K562 (cell line): Measurements from ENCODE around the gene LRRK1. TPM values are rescaled to one million over a fixed set of nuclear protein-coding genes. Genes with fewer than 3 reads are reported as not detected.

ENCODE experiments used
- ATAC-seq: fragments of 200-7000 bp; cut with Tn5 transposase; 3 replicates; pipeline ENCODE4 v1.9.1; 2020; ENCODE audit warnings: moderate library complexity
- BruUV-seq: library from RNA; stranded (reverse); fragments of 400-500 nt; replicated peaks from 2 replicates; lab custom pipeline; 2021; lab: Mats Ljungman, UMichigan
- CTCF ChIA-PET: fragments of 300-600 bp; formaldehyde crosslinking; extraction: SDS; loops from one replicate; lab custom pipeline; 2021; ENCODE audit warnings: low intra/inter-chr PET ratio; lab: Yijun Ruan, JAX
- POLR2A ChIA-PET: fragments of 300-600, 350-650 bp; sonication (Branson Sonifier 250); formaldehyde crosslinking; extraction: SDS; loops from one replicate; lab custom pipeline; 2021; ENCODE audit warnings: antibody characterized with exemption, inconsistent platforms; lab: Yijun Ruan, JAX
- DNase-seq, 4 experiments: peaks; one replicate each; pipeline versions ENCODE4 v3.0.0 to v3.0.0-alpha.2; 2011 to 2018; ENCODE audit warnings: low spot score in 3 of 4, mixed read lengths in 3 of 4; ENCODE audit errors: extremely low read depth in 1 of 4
- FAIRE-seq: peaks from 2 replicates; lab custom pipeline; 2011; peaks lifted over from hg19 to GRCh38; lab: Jason Lieb, UNC
- H2AFZ ChIP-seq: 2 replicates; pipeline ENCODE4 v1.6.0; 2011; ENCODE audit warnings: low read depth, low read length, control low read depth, inconsistent platforms
- H3K27ac ChIP-seq: fragments of 200-600 bp; 3 replicates; pipeline ENCODE4 v1.8.0; 2011; ENCODE audit warnings: low read depth, mild to moderate bottlenecking, control low read depth, inconsistent platforms, low read length, moderate library complexity, mixed read lengths; ENCODE audit errors: extremely low read depth
- H3K27me3 ChIP-seq, 2 experiments: fragments of 300-600 bp in 1 of 2; 2 replicates in 1 of 2; 3 replicates in 1 of 2; pipeline versions ENCODE4 v1.6.0 to v1.8.0; 2011; ENCODE audit warnings: inconsistent platforms in 2 of 2, low read length in 2 of 2, mild to moderate bottlenecking in 1 of 2, mixed read lengths in 1 of 2, moderate library complexity in 1 of 2; ENCODE audit not compliant: control insufficient read depth in 2 of 2, insufficient read depth in 2 of 2
- H3K36me3 ChIP-seq: fragments of 300-600 bp; 3 replicates; pipeline ENCODE4 v1.8.0; 2011; ENCODE audit warnings: mild to moderate bottlenecking, low read length, inconsistent platforms; ENCODE audit not compliant: control insufficient read depth, insufficient read depth
- H3K4me1 ChIP-seq, 2 experiments: fragments of 200-600 bp in 1 of 2; replicated peaks in 1 of 2; 2 replicates in 1 of 2; 3 replicates in 1 of 2; pipeline versions ENCODE4 v1.5.1 to v1.8.0; 2011; ENCODE audit warnings: inconsistent platforms in 2 of 2, low read length in 2 of 2, mild to moderate bottlenecking in 1 of 2, mixed read lengths in 1 of 2, moderate library complexity in 1 of 2; ENCODE audit not compliant: control insufficient read depth in 2 of 2, insufficient read depth in 2 of 2
- H3K4me2 ChIP-seq: 2 replicates; pipeline ENCODE4 v1.6.1; 2011; ENCODE audit warnings: low read length, control low read depth, inconsistent platforms, mixed read lengths; ENCODE audit not compliant: insufficient read depth
- H3K4me3 ChIP-seq: fragments of 200-600 bp; sonication (generic), shearing (Covaris generic); 2 replicates; pipeline ENCODE4 v1.5.1; 2016; ENCODE audit warnings: control low read depth, inconsistent platforms
- H3K79me2 ChIP-seq: fragments of 200-600 bp; 3 replicates; pipeline ENCODE4 v1.8.0; 2011; ENCODE audit warnings: low read length, inconsistent platforms; ENCODE audit not compliant: control insufficient read depth, insufficient read depth
- H3K9ac ChIP-seq, 2 experiments: 2 replicates each; pipeline versions ENCODE4 v1.6.0 to v1.6.1; 2011; ENCODE audit warnings: low read depth in 2 of 2, low read length in 2 of 2, control low read depth in 1 of 2, inconsistent platforms in 1 of 2, mild to moderate bottlenecking in 1 of 2, mixed read lengths in 1 of 2; ENCODE audit not compliant: insufficient read depth in 1 of 2
- H3K9me1 ChIP-seq: one replicate; pipeline ENCODE4 v1.6.0; 2011; ENCODE audit warnings: inconsistent platforms, mild to moderate bottlenecking, low read length, moderate library complexity; ENCODE audit not compliant: control insufficient read depth, insufficient read depth
- H3K9me3 ChIP-seq: replicated peaks from 2 replicates; pipeline ENCODE4 v1.5.1; 2011; ENCODE audit warnings: low read depth, low read length, inconsistent platforms; ENCODE audit not compliant: control insufficient read depth, insufficient read depth
- H4K20me1 ChIP-seq: replicated peaks from 2 replicates; pipeline ENCODE4 v1.6.1; 2011; ENCODE audit warnings: low read length, inconsistent platforms, mixed read lengths; ENCODE audit not compliant: control insufficient read depth, insufficient read depth
- ATF3 ChIP-seq, 2 experiments: fragments of 450-650 bp in 1 of 2; sonication (generic) in 1 of 2; formaldehyde crosslinking in 1 of 2; IDR thresholded peaks in 1 of 2; conservative IDR thresholded peaks in 1 of 2; 2 replicates each; pipeline versions ENCODE4 v1.6.1 to v1.8.1; 2016 to 2023; ENCODE audit warnings: mild to moderate bottlenecking in 2 of 2, moderate library complexity in 2 of 2, inconsistent platforms in 1 of 2, missing genetic modification reagents in 1 of 2
- ETV1 ChIP-seq: fragments of 450-650 bp; conservative IDR thresholded peaks from 2 replicates; pipeline ENCODE4 v1.6.1; 2016; ENCODE audit warnings: missing genetic modification characterization, control low read depth, low read depth, missing compliant biosample characterization
- MYBL2 ChIP-seq, 2 experiments: fragments of 450-650 bp in 1 of 2; sonication (generic) in 1 of 2; formaldehyde crosslinking in 1 of 2; IDR thresholded peaks; 2 replicates each; pipeline versions ENCODE4 v1.6.1 to v1.8.1; 2017 to 2022; ENCODE audit warnings: borderline replicate concordance in 1 of 2, inconsistent platforms in 1 of 2, low read depth in 1 of 2, mild to moderate bottlenecking in 1 of 2, missing genetic modification reagents in 1 of 2, moderate library complexity in 1 of 2
- PCBP1 ChIP-seq: fragments of 200-400 bp; formaldehyde crosslinking; IDR thresholded peaks from 2 replicates; pipeline ENCODE4 v1.6.1; 2018; ENCODE audit warnings: mild to moderate bottlenecking, low read depth, low read length; ENCODE audit not compliant: poor library complexity, severe bottlenecking
- THRAP3 ChIP-seq: fragments of 450-650 bp; IDR thresholded peaks from 2 replicates; pipeline ENCODE4 v1.6.1; 2016; ENCODE audit warnings: mild to moderate bottlenecking, inconsistent platforms, borderline replicate concordance
- WGBS: fragments of 100-300 bp; shearing (Covaris generic); methylation state at CpG from one replicate; pipeline ENCODE4 v1.1.6; 2016; ENCODE audit warnings: low coverage, mixed read lengths; ENCODE audit not compliant: insufficient coverage; ENCODE audit errors: missing lambda C conversion rate; 5-methylcytosine and 5-hydroxymethylcytosine counted together
- in situ Hi-C: fragments of 300-500 bp; cut with MboI; formaldehyde crosslinking; loops from 4 replicates; pipeline ENCODE4 v1.15.0; 2018; ENCODE audit warnings: inconsistent platforms, mixed read lengths
- intact Hi-C: fragments of 100-400 bp; cut with micrococcal nuclease; formaldehyde crosslinking; loops from 2 replicates; pipeline ENCODE4 v1.14.2; 2022
- polyA plus RNA-seq, 8 experiments: library from polyadenylated mRNA; depleted of rRNA in 4 of 8; stranded (reverse) in 5 of 8; unstranded in 3 of 8; fragments of >200 nt; fragmentation: Nextera tagmentation in 2 of 8; fragmentation: Illumina TruSeq in 1 of 8; extraction: Ambion mirVana in 2 of 8; extraction: Trizol in 1 of 8; gene quantifications; 2 replicates each; pipeline versions ENCODE4 v1.2.1 to v1.2.3, GENCODE V29; 2011 to 2014; ENCODE audit warnings: inconsistent platforms in 1 of 8, missing spikeins in 1 of 8
- total RNA-seq, 7 experiments: library from RNA; depleted of rRNA in 6 of 7; stranded (reverse); fragments of >200 nt in 6 of 7; fragmentation: Illumina TruSeq in 2 of 7; extraction: Trizol in 2 of 7; gene quantifications; 2 replicates each; pipeline versions ENCODE4 v1.2.1 to v1.2.3, GENCODE V29; 2011 to 2021; ENCODE audit warnings: low replicate concordance in 1 of 7
- TF ChIP-seq, protein P1 (sequence below): sonication (generic); formaldehyde crosslinking; IDR thresholded peaks from 2 replicates; pipeline ENCODE4 v1.8.0; 2022; ENCODE audit warnings: missing genetic modification reagents, mild to moderate bottlenecking, borderline replicate concordance
- TF ChIP-seq, protein P2 (sequence below): sonication (generic); formaldehyde crosslinking; IDR thresholded peaks from 2 replicates; pipeline ENCODE4 v1.9.0; 2022; ENCODE audit warnings: mild to moderate bottlenecking, missing genetic modification reagents
- TF ChIP-seq, protein P3 (sequence below): fragments of 450-650 bp; conservative IDR thresholded peaks from 2 replicates; pipeline ENCODE4 v1.6.1; 2016; ENCODE audit warnings: missing genetic modification characterization, low read depth, mild to moderate bottlenecking, missing compliant biosample characterization, moderate library complexity
- TF ChIP-seq, protein P4 (sequence below): sonication (generic); IDR thresholded peaks from 2 replicates; pipeline ENCODE4 v1.6.1; 2016

LRRK1 gene
- total and polyA plus RNA-seq, 9 of the 15 experiments (the other 6 are each of a cell fraction or from before 2014, with no cell fraction given): 0.01 to 1.5 (median 0.11) TPM

DNA sequence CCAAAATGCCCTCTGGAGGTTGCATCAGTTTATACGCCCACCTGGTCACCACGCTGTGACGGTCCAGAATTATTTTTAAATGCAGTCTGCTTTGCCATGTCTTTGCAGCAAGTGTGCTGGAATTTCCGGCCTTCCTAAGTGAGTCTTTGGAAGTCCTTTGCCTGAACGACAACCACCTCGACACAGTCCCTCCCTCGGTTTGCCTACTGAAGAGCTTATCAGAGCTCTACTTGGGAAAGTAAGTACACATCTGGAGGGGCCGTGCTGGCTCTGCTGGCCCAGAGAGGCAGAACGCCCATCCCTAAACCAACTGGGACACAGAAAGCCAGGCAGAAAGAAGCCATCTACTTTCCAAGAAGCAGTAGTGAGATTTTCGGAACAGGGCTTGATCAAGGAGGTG is 101.8 kb downstream of the LRRK1 start (continued):
- no peak for TF ChIP-seq PCBP1
- no peak for TF ChIP-seq THRAP3
- TF ChIP-seq, all 486 proteins: peak for 0

GRCh38 chr15:101022306-101022705 is 103.1 kb downstream of the LRRK1 start:
- FAIRE-seq (no peak), DNase-seq (no peak), ATAC-seq (no peak)
- POLR2A ChIA-PET: interaction anchor here (0.6 to 2.2 kb wide), 3 partner anchors 9 to 404 kb away, joined by 3 to 7 read pairs (median 3); no protein-coding TSS in a partner anchor
- WGBS: 6% methylated on average over 11 of the region's 11 CpGs
- no peaks in the 10 kb centered on the region; the same call in 1 of the 2 replicates for H4K20me1 ChIP-seq
- CTCF ChIA-PET: no interaction called here
- in situ Hi-C loops: no loop called here
- H3K9ac ChIP-seq: no peak overlapping the region
- TF ChIP-seq ATF3 (IDR thresholded peaks at IDR 0.05) (no peak), ATF3 (CRISPR knock-in tag; conservative IDR thresholded peaks at IDR 0.05) (no peak), MYBL2 (IDR thresholded peaks at IDR 0.05; ENCODE audit: low read depth) (no peak), MYBL2 (CRISPR knock-in tag; IDR thresholded peaks at IDR 0.05; ENCODE audit: borderline replicate concordance) (no peak), ETV1 (no peak)
- TF ChIP-seq, protein P1, sequence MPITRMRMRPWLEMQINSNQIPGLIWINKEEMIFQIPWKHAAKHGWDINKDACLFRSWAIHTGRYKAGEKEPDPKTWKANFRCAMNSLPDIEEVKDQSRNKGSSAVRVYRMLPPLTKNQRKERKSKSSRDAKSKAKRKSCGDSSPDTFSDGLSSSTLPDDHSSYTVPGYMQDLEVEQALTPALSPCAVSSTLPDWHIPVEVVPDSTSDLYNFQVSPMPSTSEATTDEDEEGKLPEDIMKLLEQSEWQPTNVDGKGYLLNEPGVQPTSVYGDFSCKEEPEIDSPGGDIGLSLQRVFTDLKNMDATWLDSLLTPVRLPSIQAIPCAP (CRISPR knock-in tag): no peak
- TF ChIP-seq, protein P2, sequence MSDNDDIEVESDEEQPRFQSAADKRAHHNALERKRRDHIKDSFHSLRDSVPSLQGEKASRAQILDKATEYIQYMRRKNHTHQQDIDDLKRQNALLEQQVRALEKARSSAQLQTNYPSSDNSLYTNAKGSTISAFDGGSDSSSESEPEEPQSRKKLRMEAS: no peak
- TF ChIP-seq, protein P3, sequence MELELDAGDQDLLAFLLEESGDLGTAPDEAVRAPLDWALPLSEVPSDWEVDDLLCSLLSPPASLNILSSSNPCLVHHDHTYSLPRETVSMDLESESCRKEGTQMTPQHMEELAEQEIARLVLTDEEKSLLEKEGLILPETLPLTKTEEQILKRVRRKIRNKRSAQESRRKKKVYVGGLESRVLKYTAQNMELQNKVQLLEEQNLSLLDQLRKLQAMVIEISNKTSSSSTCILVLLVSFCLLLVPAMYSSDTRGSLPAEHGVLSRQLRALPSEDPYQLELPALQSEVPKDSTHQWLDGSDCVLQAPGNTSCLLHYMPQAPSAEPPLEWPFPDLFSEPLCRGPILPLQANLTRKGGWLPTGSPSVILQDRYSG (tag): no peak
- TF ChIP-seq, protein P4, sequence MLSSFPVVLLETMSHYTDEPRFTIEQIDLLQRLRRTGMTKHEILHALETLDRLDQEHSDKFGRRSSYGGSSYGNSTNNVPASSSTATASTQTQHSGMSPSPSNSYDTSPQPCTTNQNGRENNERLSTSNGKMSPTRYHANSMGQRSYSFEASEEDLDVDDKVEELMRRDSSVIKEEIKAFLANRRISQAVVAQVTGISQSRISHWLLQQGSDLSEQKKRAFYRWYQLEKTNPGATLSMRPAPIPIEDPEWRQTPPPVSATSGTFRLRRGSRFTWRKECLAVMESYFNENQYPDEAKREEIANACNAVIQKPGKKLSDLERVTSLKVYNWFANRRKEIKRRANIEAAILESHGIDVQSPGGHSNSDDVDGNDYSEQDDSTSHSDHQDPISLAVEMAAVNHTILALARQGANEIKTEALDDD: no peak
- H3K79me2 ChIP-seq: no peaks in the 10 kb centered on the region
- no peak overlapping the region for H2AFZ ChIP-seq
- BruUV-seq: no TSS peak
- intact Hi-C loops: no loop called here
- H3K36me3 ChIP-seq: no peaks in the 10 kb centered on the region
- no peaks in the 10 kb centered on the region for H3K9me3 ChIP-seq
- H3K27me3 ChIP-seq: peaks cover 51 to 79% of the 10 kb centered on the region in 2 experiments
- no peak overlapping the region for H3K4me2 ChIP-seq
- H3K4me1 ChIP-seq: peaks cover 0 to under 1% of the 10 kb centered on the region in 2 experiments; a peak in 1 of 5 replicates
- H3K4me3 ChIP-seq: no peak overlapping the region
- no peak overlapping the region for H3K27ac ChIP-seq
- H3K9me1 ChIP-seq: no peaks in the 10 kb centered on the region
